ENCODE data around the gene FBXO45. TPM values are rescaled to one million over a fixed set of nuclear protein-coding genes. Genes with fewer than 3 reads are reported as not detected.
"Not testable (repeated sequence)": the region's sequence is repeated elsewhere in the genome, so short reads cannot be mapped to it uniquely, and the experiment has no call there.

Gene FBXO45
- total and polyA plus RNA-seq, 2 experiments from 2014 or later: 6.8 to 12.2 TPM

DNA sequence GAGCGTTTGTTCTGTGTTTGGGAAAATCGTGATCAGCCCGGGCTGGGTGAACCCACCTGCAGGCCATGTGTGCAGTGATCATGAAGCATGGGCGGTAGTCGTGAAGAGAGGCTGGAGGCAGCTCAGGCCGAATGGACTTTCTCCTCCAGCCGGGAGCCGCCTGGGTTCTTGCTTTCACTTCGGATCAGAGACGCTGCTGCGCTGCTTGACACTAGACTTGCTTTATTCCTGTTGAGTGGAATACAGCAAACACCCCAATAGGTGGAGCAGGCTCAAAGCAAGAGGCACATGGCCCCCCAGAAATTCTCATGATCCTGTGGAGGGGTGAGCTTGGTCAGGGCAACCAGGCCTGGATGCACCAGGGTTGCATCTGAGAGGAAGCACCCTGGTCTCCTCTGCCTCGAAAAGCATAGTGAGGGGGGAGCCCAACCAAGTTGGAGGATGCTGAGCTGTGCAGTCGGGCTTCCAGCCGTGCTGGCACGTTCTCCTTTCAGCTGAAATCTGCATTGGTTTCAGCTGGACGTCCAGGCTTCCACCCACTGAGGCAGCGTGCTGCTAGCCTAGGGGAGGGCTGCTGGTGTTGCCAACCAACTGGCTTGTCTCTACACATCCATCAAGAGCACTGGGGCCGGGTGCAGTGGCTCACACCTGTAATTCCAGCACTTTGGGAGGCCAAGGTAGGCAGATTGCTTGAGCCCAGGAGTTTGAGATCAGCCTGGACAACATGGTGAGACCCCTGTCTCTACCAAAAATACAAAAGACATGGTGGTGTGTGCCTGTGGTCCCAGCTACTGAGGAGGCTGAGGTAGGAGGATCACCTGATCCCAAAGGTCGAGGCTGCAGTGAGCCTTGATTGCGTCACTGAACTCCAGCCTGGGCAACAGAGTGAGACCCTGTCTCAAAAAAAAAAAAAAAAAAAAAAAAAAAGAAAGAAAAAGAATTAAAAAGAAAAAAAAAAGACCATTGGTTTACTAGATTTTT is 68.2 kb downstream of the FBXO45 start:
- H3K27ac ChIP-seq: no peak overlapping the region
- no peaks in the 10 kb centered on the region for H3K79me2 ChIP-seq
- H3K9me2 ChIP-seq (replicated peaks; ENCODE audit: insufficient read depth): no peaks in the 10 kb centered on the region
- peaks cover 7% of the 10 kb centered on the region for H3K4me1 ChIP-seq (ENCODE audit: insufficient read depth)
- TF ChIP-seq, protein P1, sequence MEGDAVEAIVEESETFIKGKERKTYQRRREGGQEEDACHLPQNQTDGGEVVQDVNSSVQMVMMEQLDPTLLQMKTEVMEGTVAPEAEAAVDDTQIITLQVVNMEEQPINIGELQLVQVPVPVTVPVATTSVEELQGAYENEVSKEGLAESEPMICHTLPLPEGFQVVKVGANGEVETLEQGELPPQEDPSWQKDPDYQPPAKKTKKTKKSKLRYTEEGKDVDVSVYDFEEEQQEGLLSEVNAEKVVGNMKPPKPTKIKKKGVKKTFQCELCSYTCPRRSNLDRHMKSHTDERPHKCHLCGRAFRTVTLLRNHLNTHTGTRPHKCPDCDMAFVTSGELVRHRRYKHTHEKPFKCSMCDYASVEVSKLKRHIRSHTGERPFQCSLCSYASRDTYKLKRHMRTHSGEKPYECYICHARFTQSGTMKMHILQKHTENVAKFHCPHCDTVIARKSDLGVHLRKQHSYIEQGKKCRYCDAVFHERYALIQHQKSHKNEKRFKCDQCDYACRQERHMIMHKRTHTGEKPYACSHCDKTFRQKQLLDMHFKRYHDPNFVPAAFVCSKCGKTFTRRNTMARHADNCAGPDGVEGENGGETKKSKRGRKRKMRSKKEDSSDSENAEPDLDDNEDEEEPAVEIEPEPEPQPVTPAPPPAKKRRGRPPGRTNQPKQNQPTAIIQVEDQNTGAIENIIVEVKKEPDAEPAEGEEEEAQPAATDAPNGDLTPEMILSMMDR (IDR thresholded peaks at IDR 0.05; ENCODE audit: poor library complexity): no peak
- no peak for TF ChIP-seq EZH2phosphoT487 (IDR thresholded peaks at IDR 0.05; ENCODE audit: low read depth, severe bottlenecking, unreplicated experiment)
- TF ChIP-seq EZH2 (IDR thresholded peaks at IDR 0.05; ENCODE audit: borderline replicate concordance): no peak
- 84% methylated on average over 20 of the region's 20 CpGs for WGBS (ENCODE audit: low lambda C conversion rate, missing lambda C conversion rate)
- no peak overlapping the region for H3K4me2 ChIP-seq
- H2AFZ ChIP-seq: no peak overlapping the region
- H3K4me3 ChIP-seq: no peak overlapping the region
- peaks cover 20% of the 10 kb centered on the region for H3K27me3 ChIP-seq
- H3K36me3 ChIP-seq (replicated peaks; ENCODE audit: insufficient read depth, low read depth): no peaks in the 10 kb centered on the region
- no peaks in the 10 kb centered on the region for H4K20me1 ChIP-seq (ENCODE audit: insufficient read depth, poor library complexity, severe bottlenecking)
- no peaks in the 10 kb centered on the region for H3K9me3 ChIP-seq (ENCODE audit: low read depth)
- DNase-seq (ENCODE audit: low spot score): no peak

DNA sequence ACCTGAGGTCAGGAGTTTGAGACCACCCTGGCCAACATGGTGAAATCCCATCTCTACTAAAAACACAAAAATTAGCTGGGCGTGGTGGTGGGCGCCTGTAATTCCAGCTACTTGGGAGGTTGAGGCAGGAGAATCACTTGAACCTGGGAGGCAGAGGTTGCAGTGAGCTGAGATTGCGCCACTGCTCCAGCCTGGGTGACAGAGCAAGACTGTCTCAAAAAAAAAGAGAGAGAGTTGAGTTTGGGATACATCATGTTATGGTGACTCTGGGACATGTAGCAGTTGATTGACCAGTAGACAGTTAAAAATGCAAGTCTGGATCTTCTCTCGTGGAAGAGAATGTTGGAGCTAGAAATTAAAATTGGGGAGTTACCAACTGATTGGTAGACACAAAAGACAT is 69.5 kb downstream of the FBXO45 start:
- H2AFZ ChIP-seq: not testable (repeated sequence)

More for the DNA sequence above, 69.5 kb downstream of the FBXO45 start:
- not testable (repeated sequence) for DNase-seq (ENCODE audit: low spot score); H3K79me2 ChIP-seq; H3K4me3 ChIP-seq; H4K20me1 ChIP-seq (ENCODE audit: insufficient read depth, poor library complexity, severe bottlenecking); H3K4me1 ChIP-seq (ENCODE audit: insufficient read depth); H3K36me3 ChIP-seq (replicated peaks; ENCODE audit: insufficient read depth, low read depth); H3K9me2 ChIP-seq (replicated peaks; ENCODE audit: insufficient read depth); H3K9me3 ChIP-seq (ENCODE audit: low read depth); H3K27ac ChIP-seq; H3K4me2 ChIP-seq
- 96% methylated on average over 4 of the region's 4 CpGs for whole genome bisulfite sequencing (ENCODE audit: low lambda C conversion rate, missing lambda C conversion rate)
- H3K27me3 ChIP-seq: peaks cover 20% of the 10 kb centered on the region

Small RNA genes within 50 kb of the gene (small RNA-seq; reads per million reads assigned to genes)
- gene RPS29P3: not detected

Other genes with a start within 250 kb of the FBXO45 start
- 0.84 TPM in 1 of 2 replicates, not detected in the other for gene TM4SF19, start 230.3 kb upstream of the FBXO45 start, total RNA-seq
- not detected in 2 replicates for gene TM4SF19, start 230.3 kb upstream of the FBXO45 start, polyA plus RNA-seq
- 30.9 and 32.4 TPM in 2 replicates for gene UBXN7, start 136.2 kb upstream of the FBXO45 start, total RNA-seq
- gene UBXN7, start 136.2 kb upstream of the FBXO45 start, polyA plus RNA-seq: 18.6 and 27.3 TPM in 2 replicates
- 9.4 and 13.5 TPM in 2 replicates for gene RNF168, start 64.9 kb upstream of the FBXO45 start, total RNA-seq
- 4.5 and 5.3 TPM in 2 replicates for gene RNF168, start 64.9 kb upstream of the FBXO45 start, polyA plus RNA-seq
- not detected in 2 replicates for gene SMCO1, start 53.3 kb upstream of the FBXO45 start, total RNA-seq
- not detected in 2 replicates for gene SMCO1, start 53.3 kb upstream of the FBXO45 start, polyA plus RNA-seq
- 6.4 and 6.9 TPM in 2 replicates for gene WDR53, start 106 bp upstream of the FBXO45 start, total RNA-seq
- 7.2 and 8.8 TPM in 2 replicates for gene WDR53, start 106 bp upstream of the FBXO45 start, polyA plus RNA-seq
- 0.33 and 0.36 TPM in 2 replicates for gene NRROS, start 71.0 kb downstream of the FBXO45 start, total RNA-seq
- not detected in 2 replicates for gene NRROS, start 71.0 kb downstream of the FBXO45 start, polyA plus RNA-seq
- 3.2 and 3.8 TPM in 2 replicates for gene CEP19, start 143.6 kb downstream of the FBXO45 start, total RNA-seq
- 4.6 and 6.0 TPM in 2 replicates for gene CEP19, start 143.6 kb downstream of the FBXO45 start, polyA plus RNA-seq
- gene PIGX, start 143.7 kb downstream of the FBXO45 start, total RNA-seq: 24.9 and 31.6 TPM in 2 replicates
- 33.5 and 36.7 TPM in 2 replicates for gene PIGX, start 143.7 kb downstream of the FBXO45 start, polyA plus RNA-seq
- gene PAK2, start 171.2 kb downstream of the FBXO45 start, total RNA-seq: 50.9 and 51.5 TPM in 2 replicates
- gene PAK2, start 171.2 kb downstream of the FBXO45 start, polyA plus RNA-seq: 25.6 and 26.5 TPM in 2 replicates